Endodermal cell (in vitro differentiated cells): ENCODE measurements around the gene ANAPC5. TPM values are rescaled to one million over a fixed set of nuclear protein-coding genes. Genes with fewer than 3 reads are reported as not detected.
"Not testable (repeated sequence)": the region's sequence is repeated elsewhere in the genome, so short reads cannot be mapped to it uniquely, and the experiment has no call there.

Experiments used
- DNase-seq: peaks from one replicate; pipeline ENCODE4 v3.0.0-alpha.2; 2017
- H3K27ac ChIP-seq: 2 replicates; pipeline ENCODE4 v1.5.1; 2013; ENCODE audit warnings: mild to moderate bottlenecking, low read depth, low read length, moderate library complexity
- H3K27me3 ChIP-seq: 2 replicates; pipeline ENCODE4 v1.6.1; 2013; ENCODE audit warnings: mild to moderate bottlenecking, low read length, moderate library complexity; ENCODE audit not compliant: insufficient read depth, control insufficient read depth, poor library complexity, severe bottlenecking
- H3K36me3 ChIP-seq: 2 replicates; pipeline ENCODE4 v1.7.0; 2013; ENCODE audit warnings: mild to moderate bottlenecking, low read length, moderate library complexity; ENCODE audit not compliant: control insufficient read depth, insufficient read depth
- H3K4me1 ChIP-seq: one replicate; pipeline ENCODE4 v1.7.0; 2013; ENCODE audit warnings: low read length; ENCODE audit not compliant: control insufficient read depth, insufficient read depth
- H3K4me3 ChIP-seq: 2 replicates; pipeline ENCODE4 v1.5.1; 2013; ENCODE audit warnings: mild to moderate bottlenecking, low read length, moderate library complexity
- H3K9ac ChIP-seq: 2 replicates; pipeline ENCODE4 v1.6.1; 2013; ENCODE audit warnings: mild to moderate bottlenecking, low read length, moderate library complexity; ENCODE audit not compliant: poor library complexity, severe bottlenecking; ENCODE audit errors: extremely low read depth
- H3K9me3 ChIP-seq: 2 replicates; pipeline ENCODE4 v1.6.1; 2013; ENCODE audit warnings: mild to moderate bottlenecking, low read length, moderate library complexity; ENCODE audit not compliant: control insufficient read depth
- H3K27ac Mint-ChIP-seq: 2 replicates; pipeline ENCODE4 v1.8.0; 2020; ENCODE audit warnings: mixed read lengths
- H3K27me3 Mint-ChIP-seq: 2 replicates; pipeline ENCODE4 v1.8.0; 2021; ENCODE audit warnings: mild to moderate bottlenecking, mixed read lengths; ENCODE audit not compliant: insufficient read depth
- H3K36me3 Mint-ChIP-seq: 2 replicates; pipeline ENCODE4 v1.8.0; 2020; ENCODE audit warnings: low read depth, mixed read lengths
- H3K4me1 Mint-ChIP-seq: 2 replicates; pipeline ENCODE4 v1.8.0; 2020; ENCODE audit warnings: mixed read lengths
- H3K4me3 Mint-ChIP-seq: 2 replicates; pipeline ENCODE4 v1.8.0; 2020; ENCODE audit warnings: mild to moderate bottlenecking, moderate library complexity, mixed read lengths
- H3K9me3 Mint-ChIP-seq: 2 replicates; pipeline ENCODE4 v1.8.0; 2020; ENCODE audit warnings: mild to moderate bottlenecking, mixed read lengths
- CTCF ChIP-seq: fragments of 200-600 bp; sonication (generic); conservative IDR thresholded peaks from 2 replicates; pipeline ENCODE4 v1.5.0; 2021; ENCODE audit warnings: antibody characterized with exemption, mild to moderate bottlenecking
- WGBS, 2 experiments: methylation state at CpG; one replicate each; pipeline versions ENCODE4 v1.1.5 to v1.1.7; 2013; ENCODE audit warnings: missing lambda C conversion rate in 2 of 2, mixed read lengths in 1 of 2; ENCODE audit not compliant: insufficient coverage in 1 of 2, insufficient read length in 1 of 2; 5-methylcytosine and 5-hydroxymethylcytosine counted together
- total RNA-seq, 2 donors: library from RNA; stranded (reverse); fragmentation: NEBNext Ultra II Directional in 1 of 2; extraction: Animal tissue kit (Norgen Biotek cat#: 25700) in 1 of 2; gene quantifications; 2 replicates in 1 of 2; 3 replicates in 1 of 2; pipeline ENCODE4 v1.2.1, GENCODE V29; 2021

The ANAPC5 gene
- total RNA-seq, 2 donors from 2014 or later: 87.7 to 111 TPM

DNA sequence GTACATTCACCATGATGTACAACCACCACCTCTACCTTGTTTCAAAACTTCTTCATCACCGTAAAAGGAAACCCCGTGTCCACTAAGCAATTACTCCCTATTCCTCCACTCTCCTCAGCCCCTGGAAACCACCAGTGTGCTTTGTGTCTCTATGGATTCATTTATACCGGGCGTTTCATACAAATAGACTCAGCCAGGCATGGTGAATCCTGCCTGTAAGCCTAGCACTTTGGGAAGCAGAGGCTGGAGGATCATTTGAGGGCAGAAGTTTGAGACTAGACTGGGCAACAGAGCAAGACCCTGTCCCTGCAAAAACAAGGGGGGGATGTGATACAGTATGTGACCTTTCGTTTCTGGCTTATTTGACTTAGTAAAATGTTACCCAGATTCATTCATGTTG, 26.5 kb upstream of the ANAPC5 start:
- Mint-ChIP-seq H3K4me1 (peaks cover 3% of the 10 kb centered on the region), H3K27me3 (no peaks in the 10 kb centered on the region), H3K36me3 (no peaks in the 10 kb centered on the region), H3K9me3 (peaks cover 8% of the 10 kb centered on the region), H3K27ac (no peak overlapping the region), H3K4me3 (no peak overlapping the region)
- no peak overlapping the region for H3K27ac ChIP-seq
- no peaks in the 10 kb centered on the region for H3K36me3 ChIP-seq
- H3K9ac ChIP-seq: no peak overlapping the region
- no peaks in the 10 kb centered on the region for H3K27me3 ChIP-seq
- H3K4me3 ChIP-seq: no peak overlapping the region
- no peaks in the 10 kb centered on the region for H3K9me3 ChIP-seq
- TF ChIP-seq CTCF: no peak
- WGBS, 2 experiments: 74 to 92% methylated on average over 3 to 5 of the region's 5 CpGs
- no peaks in the 10 kb centered on the region for H3K4me1 ChIP-seq
- no peak for DNase-seq

GRCh38 chr12:121376754-121377697, 24.8 kb upstream of the ANAPC5 start:
- H3K27me3 ChIP-seq: no peaks in the 10 kb centered on the region
- Mint-ChIP-seq H3K4me3 (no peak overlapping the region), H3K27me3 (no peaks in the 10 kb centered on the region), H3K9me3 (peaks cover 8% of the 10 kb centered on the region), H3K27ac (no peak overlapping the region), H3K36me3 (no peaks in the 10 kb centered on the region), H3K4me1 (peaks cover 3% of the 10 kb centered on the region)
- no peaks in the 10 kb centered on the region for H3K4me1 ChIP-seq
- TF ChIP-seq CTCF: no peak
- DNase-seq: no peak
- no peaks in the 10 kb centered on the region for H3K36me3 ChIP-seq
- 85 to 96% methylated on average over 3 to 8 of the region's 8 CpGs for WGBS, 2 experiments
- H3K9me3 ChIP-seq: no peaks in the 10 kb centered on the region
- no peak overlapping the region for H3K27ac ChIP-seq
- no peak overlapping the region for H3K9ac ChIP-seq
- no peak overlapping the region for H3K4me3 ChIP-seq

- not testable (repeated sequence) for H3K36me3 ChIP-seq, H3K27me3 Mint-ChIP-seq, H3K9ac ChIP-seq, H3K36me3 Mint-ChIP-seq, H3K4me1 Mint-ChIP-seq, H3K4me3 ChIP-seq, H3K9me3 Mint-ChIP-seq, H3K4me3 Mint-ChIP-seq, H3K27ac Mint-ChIP-seq, H3K27ac ChIP-seq, DNase-seq, H3K4me1 ChIP-seq, H3K9me3 ChIP-seq, H3K27me3 ChIP-seq
- 89 to 94% methylated on average over 12 to 14 of the region's 14 CpGs for WGBS, 2 experiments
Observed at GRCh38 chr12:121374945-121375584, 22.9 kb upstream of the ANAPC5 start.

DNA sequence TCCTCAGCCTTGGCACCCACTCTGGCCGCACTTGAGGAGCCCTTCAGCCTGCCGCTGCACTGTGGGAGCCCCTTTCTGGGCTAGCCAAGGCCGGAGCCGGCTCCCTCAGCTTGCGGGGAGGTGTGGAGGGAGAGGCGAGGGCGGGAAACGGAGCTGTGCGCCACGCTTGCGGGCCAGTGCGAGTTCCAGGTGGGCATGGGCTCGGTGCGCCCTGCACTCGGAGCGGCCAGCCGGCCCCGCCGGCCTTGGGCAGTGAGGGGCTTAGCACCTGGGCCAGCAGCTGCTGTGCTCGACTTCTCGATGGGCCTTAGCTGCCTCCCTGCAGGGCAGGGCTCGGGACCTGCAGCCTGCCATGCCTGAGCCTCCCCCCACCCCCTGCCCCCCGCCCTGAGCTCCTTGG, 22.1 kb upstream of the ANAPC5 start:
- not testable (repeated sequence) for H3K27me3 Mint-ChIP-seq, H3K4me1 Mint-ChIP-seq, H3K27ac Mint-ChIP-seq, H3K4me3 ChIP-seq, H3K4me3 Mint-ChIP-seq, H3K36me3 Mint-ChIP-seq, H3K4me1 ChIP-seq, H3K9me3 ChIP-seq, H3K27ac ChIP-seq, H3K36me3 ChIP-seq, H3K27me3 ChIP-seq, DNase-seq, H3K9ac ChIP-seq, H3K9me3 Mint-ChIP-seq
- 96 to 99% methylated on average over 14 to 21 of the region's 23 CpGs for WGBS, 2 experiments
